ENCODE measurements around the gene TPPP2. TPM values are rescaled to one million over a fixed set of nuclear protein-coding genes. Genes with fewer than 3 reads are reported as not detected.
"Not testable (repeated sequence)": the region's sequence is repeated elsewhere in the genome, so short reads cannot be mapped to it uniquely, and the experiment has no call there.

TPPP2 gene
- total RNA-seq, 2 experiments from 2014 or later, result not detected

GRCh38 chr14:21040941-21041340 lies 10.9 kb downstream of the TPPP2 start:
- peaks cover 12% of the 10 kb centered on the region for H3K4me1 Mint-ChIP-seq (ENCODE audit: low read depth)
- not testable (repeated sequence) for H3K9me3 Mint-ChIP-seq, H3K27me3 Mint-ChIP-seq, H3K27ac Mint-ChIP-seq, DNase-seq, H3K36me3 Mint-ChIP-seq, H3K4me3 Mint-ChIP-seq
- ChIA-PET POLR2A (interaction anchor here (0.6 kb wide), 1 partner anchor 476 kb away, joined by 6 read pairs; no protein-coding TSS in a partner anchor), CTCF (interaction anchor here (0.7 to 3.9 kb wide), 8 partner anchors 18 to 64 kb away, joined by 3 to 115 read pairs (median 5); partner anchors contain the start of gene ARHGEF40)
- intact Hi-C loops (cut with micrococcal nuclease), result loop anchor here (1.0 kb wide), 1 partner anchor 27 kb away; no protein-coding TSS in a partner anchor

DNA sequence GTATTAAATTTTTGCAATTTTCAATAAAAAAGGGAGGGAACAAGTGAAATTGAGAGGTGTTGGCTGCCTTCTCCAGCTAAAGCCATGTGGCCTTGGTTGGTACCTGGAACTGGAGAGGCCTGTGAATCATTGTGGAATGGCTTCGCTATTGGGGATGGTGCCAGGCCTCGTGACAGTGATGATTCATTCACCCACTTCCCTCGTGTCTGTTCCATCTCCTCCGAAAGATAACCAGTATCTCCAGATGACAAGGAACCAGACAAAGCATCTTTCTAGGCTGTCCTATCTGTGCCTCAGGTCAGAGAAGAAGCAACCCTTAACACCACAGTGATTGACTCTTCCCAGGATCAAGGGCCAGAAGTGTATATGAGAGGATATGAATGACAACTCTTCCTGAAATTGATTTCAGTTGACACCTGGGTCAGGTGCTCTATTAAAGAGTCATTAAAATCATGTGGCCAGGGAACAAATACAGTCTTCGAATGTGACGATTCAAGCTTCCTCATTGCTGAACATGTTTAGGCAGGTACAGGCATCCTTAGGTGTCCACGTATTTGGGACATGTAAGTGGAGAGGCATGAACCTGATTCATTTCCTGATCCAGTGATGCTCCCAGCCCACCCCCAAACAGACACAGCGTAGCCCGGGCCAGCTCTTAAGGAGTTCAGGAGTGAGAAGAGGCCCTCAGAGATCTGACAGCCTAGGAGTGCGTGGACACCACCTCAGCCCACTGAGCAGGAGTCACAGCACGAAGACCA lies 11.8 kb downstream of the TPPP2 start, which contains the start of gene RNASE7:
RNASE7 (plus strand) TSS at position 687 of the 758 bp plus-strand sequence. CDS start 631 bp downstream, outside the sequence.
- Mint-ChIP-seq H3K36me3 (no peaks in the 10 kb centered on the region), H3K9me3 (no peaks in the 10 kb centered on the region), H3K4me3 (no peak within 1 kb of the TSS), H3K4me1 (ENCODE audit: low read depth) (peaks cover 12% of the 10 kb centered on the region), H3K27me3 (no peaks in the 10 kb centered on the region), H3K27ac (no peak within 1 kb of the TSS)
- DNase-seq, result no peak
- ChIA-PET CTCF (interaction anchor here (1.0 to 3.9 kb wide), 6 partner anchors 8 to 70 kb away, joined by 3 to 115 read pairs (median 5); no protein-coding TSS in a partner anchor), POLR2A (no interaction called here)
- intact Hi-C loops (cut with micrococcal nuclease), result no loop called here

GRCh38 chr14:21042918-21043317 lies 12.9 kb downstream of the TPPP2 start:
- Mint-ChIP-seq H3K27ac (no peak overlapping the region), H3K4me3 (no peak overlapping the region), H3K36me3 (no peaks in the 10 kb centered on the region), H3K4me1 (ENCODE audit: low read depth) (peaks cover 12% of the 10 kb centered on the region), H3K9me3 (no peaks in the 10 kb centered on the region), H3K27me3 (peaks cover 2% of the 10 kb centered on the region)
- intact Hi-C loops (cut with micrococcal nuclease), result no loop called here
- CTCF ChIA-PET, result interaction anchor here (1.8 to 2.9 kb wide), 3 partner anchors 24 to 50 kb away, joined by 5 to 35 read pairs (median 6); no protein-coding TSS in a partner anchor
- no peak for DNase-seq
- POLR2A ChIA-PET, result no interaction called here

- Mint-ChIP-seq H3K9me3 (no peaks in the 10 kb centered on the region), H3K36me3 (no peaks in the 10 kb centered on the region), H3K27me3 (peaks cover 2% of the 10 kb centered on the region), H3K27ac (no peak overlapping the region), H3K4me3 (no peak overlapping the region), H3K4me1 (ENCODE audit: low read depth) (peaks cover 12% of the 10 kb centered on the region)
- DNase-seq, result no peak
- CTCF ChIA-PET, result interaction anchor here (1.5 to 2.9 kb wide), 5 partner anchors 10 to 49 kb away, joined by 3 to 35 read pairs (median 6); no protein-coding TSS in a partner anchor
- intact Hi-C loops (cut with micrococcal nuclease), result no loop called here
- POLR2A ChIA-PET, result no interaction called here
These were observed 13.5 kb downstream of the TPPP2 start for GRCh38 chr14:21043387-21043973.

DNA sequence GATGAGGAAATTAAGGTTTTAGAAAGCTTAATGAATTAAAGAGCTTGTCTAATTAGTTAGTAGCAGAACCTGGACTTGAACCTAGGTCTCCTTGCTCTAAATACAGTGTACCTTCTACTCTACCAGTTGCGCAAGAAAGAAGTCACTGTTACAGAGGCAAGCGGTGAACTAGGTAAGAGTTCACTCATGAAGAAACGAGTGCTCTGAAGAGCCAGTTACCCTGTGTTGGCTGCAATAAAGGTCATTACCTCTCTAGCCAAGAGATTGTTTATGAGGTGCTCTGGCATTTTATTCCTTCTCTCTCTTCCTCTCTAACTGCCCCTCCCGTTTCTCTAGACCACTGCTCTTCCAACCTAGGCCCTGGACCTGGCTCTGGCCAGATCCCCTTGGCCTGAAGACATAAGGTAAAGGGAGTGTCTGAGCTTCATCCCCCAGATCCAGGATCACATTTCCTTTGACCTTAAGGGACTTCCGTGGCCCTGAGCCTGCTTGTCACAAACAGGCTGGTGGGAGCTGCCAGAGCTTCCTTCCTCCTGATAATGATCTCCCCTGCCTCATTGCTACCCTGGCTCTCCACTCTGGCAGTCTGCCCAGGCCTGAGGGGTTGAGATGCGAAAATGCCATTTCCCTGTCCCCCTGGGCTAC lies 14.1 kb downstream of the TPPP2 start:
- ChIA-PET POLR2A (no interaction called here), CTCF (interaction anchor here (1.2 to 2.9 kb wide), 6 partner anchors 8 to 48 kb away, joined by 3 to 35 read pairs (median 6); no protein-coding TSS in a partner anchor)
- H3K4me3 Mint-ChIP-seq, result no peak overlapping the region
- H3K27ac Mint-ChIP-seq, result no peak overlapping the region
- no peaks in the 10 kb centered on the region for H3K9me3 Mint-ChIP-seq
- intact Hi-C loops (cut with micrococcal nuclease), result no loop called here
- peaks cover 2% of the 10 kb centered on the region for H3K27me3 Mint-ChIP-seq
- H3K4me1 Mint-ChIP-seq (ENCODE audit: low read depth), result peaks cover 12% of the 10 kb centered on the region
- DNase-seq, result no peak
- H3K36me3 Mint-ChIP-seq, result no peaks in the 10 kb centered on the region

- H3K4me1 Mint-ChIP-seq (ENCODE audit: low read depth), result peaks cover 12% of the 10 kb centered on the region
- CTCF ChIA-PET, result interaction anchor here (1.1 to 2.6 kb wide), 6 partner anchors 21 to 76 kb away, joined by 4 to 18 read pairs (median 6); no protein-coding TSS in a partner anchor
- no peak overlapping the region for H3K4me3 Mint-ChIP-seq
- H3K9me3 Mint-ChIP-seq, result no peaks in the 10 kb centered on the region
- H3K27ac Mint-ChIP-seq, result no peak overlapping the region
- DNase-seq, result no peak
- H3K36me3 Mint-ChIP-seq, result no peaks in the 10 kb centered on the region
- H3K27me3 Mint-ChIP-seq, result peaks cover 5% of the 10 kb centered on the region
- intact Hi-C loops (cut with micrococcal nuclease), result no loop called here
- POLR2A ChIA-PET, result no interaction called here
These were observed 17.4 kb downstream of the TPPP2 start for GRCh38 chr14:21047378-21047781.

- Mint-ChIP-seq H3K4me1 (ENCODE audit: low read depth) (peaks cover 8% of the 10 kb centered on the region), H3K9me3 (no peaks in the 10 kb centered on the region), H3K4me3 (no peak overlapping the region), H3K27ac (no peak overlapping the region), H3K36me3 (no peaks in the 10 kb centered on the region), H3K27me3 (peaks cover 5% of the 10 kb centered on the region)
- intact Hi-C loops (cut with micrococcal nuclease), result no loop called here
- DNase-seq, result no peak
- ChIA-PET POLR2A (interaction anchor here (1.0 kb wide), 1 partner anchor 76 kb away, joined by 3 read pairs; no protein-coding TSS in a partner anchor), CTCF (interaction anchor here (1.1 to 2.6 kb wide), 4 partner anchors 20 to 56 kb away, joined by 3 to 8 read pairs (median 5); no protein-coding TSS in a partner anchor)
These were observed 18.6 kb downstream of the TPPP2 start for GRCh38 chr14:21048638-21049037.

DNA sequence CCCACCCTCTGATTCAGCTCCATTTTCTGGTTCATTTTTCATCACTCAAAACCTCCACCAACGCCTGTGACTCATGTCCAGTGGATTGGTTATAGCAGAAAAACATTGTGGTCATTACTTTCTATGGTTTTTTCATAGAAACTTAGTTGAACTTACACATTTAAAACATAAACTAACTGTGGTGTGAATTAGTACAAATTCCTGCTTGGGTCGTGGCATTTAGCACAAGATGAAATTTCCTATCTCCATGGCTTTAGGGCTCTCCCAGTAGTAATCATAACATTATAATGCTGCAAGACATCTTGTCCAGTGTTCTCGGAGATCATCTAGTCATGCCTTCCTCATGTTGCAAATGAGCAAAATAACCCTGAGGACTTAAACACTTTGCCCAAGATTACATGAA lies 19.3 kb downstream of the TPPP2 start:
- H3K4me3 Mint-ChIP-seq, result no peak overlapping the region
- ChIA-PET CTCF (interaction anchor here (1.1 to 2.6 kb wide), 2 partner anchors 35 to 55 kb away, joined by 4 to 8 read pairs; no protein-coding TSS in a partner anchor), POLR2A (no interaction called here)
- H3K27me3 Mint-ChIP-seq, result peaks cover 5% of the 10 kb centered on the region
- no peaks in the 10 kb centered on the region for H3K9me3 Mint-ChIP-seq
- no peaks in the 10 kb centered on the region for H3K36me3 Mint-ChIP-seq
- no peak overlapping the region for H3K27ac Mint-ChIP-seq
- DNase-seq, result no peak
- intact Hi-C loops (cut with micrococcal nuclease), result no loop called here
- H3K4me1 Mint-ChIP-seq (ENCODE audit: low read depth), result peaks cover 11% of the 10 kb centered on the region

GRCh38 chr14:21050597-21050996 lies 20.6 kb downstream of the TPPP2 start:
- POLR2A ChIA-PET, result no interaction called here
- intact Hi-C loops (cut with micrococcal nuclease), result no loop called here
- Mint-ChIP-seq H3K27me3 (peaks cover 5% of the 10 kb centered on the region), H3K36me3 (no peaks in the 10 kb centered on the region), H3K27ac (no peak overlapping the region), H3K4me3 (no peak overlapping the region), H3K9me3 (no peaks in the 10 kb centered on the region), H3K4me1 (ENCODE audit: low read depth) (peaks cover 6% of the 10 kb centered on the region)
- DNase-seq, result no peak
- CTCF ChIA-PET, result interaction anchor here (1.5 kb wide), 1 partner anchor 45 kb away, joined by 3 read pairs; no protein-coding TSS in a partner anchor

- Mint-ChIP-seq H3K9me3 (no peaks in the 10 kb centered on the region), H3K27me3 (peaks cover 2% of the 10 kb centered on the region), H3K27ac (no peak overlapping the region), H3K4me3 (no peak overlapping the region), H3K4me1 (ENCODE audit: low read depth) (peaks cover 6% of the 10 kb centered on the region), H3K36me3 (no peaks in the 10 kb centered on the region)
- ChIA-PET CTCF (interaction anchor here (0.9 kb wide), 1 partner anchor 471 kb away, joined by 3 read pairs; no protein-coding TSS in a partner anchor), POLR2A (no interaction called here)
- intact Hi-C loops (cut with micrococcal nuclease), result no loop called here
- no peak for DNase-seq
These were observed 23.4 kb downstream of the TPPP2 start for GRCh38 chr14:21053184-21054122.

DNA sequence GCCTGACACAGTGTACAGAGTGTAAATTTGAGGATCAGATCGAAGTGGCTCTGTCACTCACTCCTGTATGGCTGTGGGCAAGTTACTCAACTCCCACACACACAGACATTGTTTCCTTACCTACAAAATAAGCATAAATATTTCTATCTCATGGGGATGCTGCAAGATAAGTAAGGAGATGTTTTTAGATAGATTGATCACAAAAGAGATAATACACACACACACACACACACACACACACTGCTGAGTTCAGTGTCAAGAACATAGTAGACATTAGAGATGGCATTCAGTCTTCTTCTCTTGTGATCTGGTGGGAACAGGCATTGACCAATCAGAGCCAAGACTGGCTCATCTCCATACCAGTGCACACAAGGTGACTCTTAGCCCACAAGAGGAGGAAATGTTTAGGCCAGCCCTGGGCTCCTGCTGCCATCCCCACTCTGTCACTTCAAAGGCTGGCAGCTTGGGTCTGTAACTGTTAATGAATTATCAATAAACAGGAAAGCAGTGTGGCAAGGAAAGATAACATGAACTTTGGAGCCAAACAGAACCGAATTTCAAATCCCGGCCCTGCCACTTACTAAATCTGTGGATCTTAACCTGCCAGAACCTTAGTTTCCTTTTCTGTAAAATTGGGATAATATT lies 24.2 kb downstream of the TPPP2 start:
- Mint-ChIP-seq H3K9me3 (no peaks in the 10 kb centered on the region), H3K36me3 (no peaks in the 10 kb centered on the region), H3K4me1 (ENCODE audit: low read depth) (peaks cover 6% of the 10 kb centered on the region), H3K27me3 (peaks cover 2% of the 10 kb centered on the region), H3K4me3 (no peak overlapping the region), H3K27ac (no peak overlapping the region)
- ChIA-PET CTCF (interaction anchor here (0.9 kb wide), 1 partner anchor 470 kb away, joined by 3 read pairs; no protein-coding TSS in a partner anchor), POLR2A (no interaction called here)
- DNase-seq, result no peak
- intact Hi-C loops (cut with micrococcal nuclease), result no loop called here
